Upper lobe of right lung (tissue), 1 donor: ENCODE measurements around the gene HSP90AB1. TPM values are rescaled to one million over a fixed set of nuclear protein-coding genes. Genes with fewer than 3 reads are reported as not detected.
A peak's percentile ranks its signal among the peaks of the same experiment; 100 is the strongest.

Experiments used
- ATAC-seq: fragments of 200-7000 bp; cut with Tn5 transposase; one replicate; pipeline ENCODE4 v1.9.1; 2020; ENCODE audit warnings: mild to moderate bottlenecking, moderate library complexity
- DNase-seq: peaks from one replicate; pipeline ENCODE4 v3.0.0-alpha.2; 2020
- H3K27ac ChIP-seq: fragments of 200-600 bp; one replicate; pipeline ENCODE4 v1.8.0; 2022
- H3K27me3 ChIP-seq: fragments of 200-600 bp; one replicate; pipeline ENCODE4 v1.8.0; 2022; ENCODE audit warnings: mild to moderate bottlenecking
- H3K36me3 ChIP-seq: fragments of 200-600 bp; one replicate; pipeline ENCODE4 v1.8.0; 2022
- H3K4me1 ChIP-seq: fragments of 200-600 bp; one replicate; pipeline ENCODE4 v1.8.0; 2022
- H3K4me3 ChIP-seq: fragments of 200-600 bp; one replicate; pipeline ENCODE4 v1.8.0; 2022; ENCODE audit warnings: mild to moderate bottlenecking
- H3K9me3 ChIP-seq: fragments of 200-600 bp; one replicate; pipeline ENCODE4 v1.8.0; 2022
- intact Hi-C: fragments of 100-400 bp; cut with DNase I; formaldehyde crosslinking; loops from one replicate; pipeline ENCODE4 v1.11.0; 2022
- total RNA-seq: library from RNA; stranded (reverse); fragmentation: NEBNext Ultra II Directional; extraction: Animal tissue kit (Norgen Biotek cat#: 25700); gene quantifications from one replicate; pipeline ENCODE4 v1.2.1, GENCODE V29; 2021
- TF ChIP-seq, protein P1 (sequence below): fragments of 200-600 bp; IDR thresholded peaks from one replicate; pipeline ENCODE4 v1.8.0; 2022; ENCODE audit warnings: antibody characterized with exemption
- donor health status: DM: no; HTN: yes; CAD: no; lungs with severe emphysema.

Gene HSP90AB1
- total RNA-seq, 1 donor from 2014 or later: 660 TPM

DNA sequence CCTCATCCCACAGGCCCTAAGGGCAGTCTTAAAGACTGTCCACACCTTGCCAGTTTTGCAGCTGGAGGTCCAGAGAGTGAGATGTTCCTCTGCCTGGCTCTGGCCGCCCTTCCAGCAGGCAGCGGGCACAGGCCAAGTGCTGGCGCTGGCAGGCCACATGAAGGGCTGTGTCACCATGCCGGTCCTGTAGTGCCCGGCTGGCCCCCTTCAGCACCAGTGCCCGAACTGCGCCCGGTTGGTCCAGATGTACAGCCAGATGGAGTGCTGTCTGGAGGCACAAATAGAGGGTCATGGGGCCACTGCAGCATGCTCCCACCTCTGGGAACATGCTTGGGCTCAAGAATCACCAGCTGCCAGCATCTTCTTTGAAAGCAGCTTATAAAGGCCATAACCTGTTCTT is 14.7 kb downstream of the HSP90AB1 start:
- Histone ChIP-seq H3K27ac (no peak overlapping the region), H3K9me3 (no peaks in the 10 kb centered on the region), H3K4me1 (peaks cover 37% of the 10 kb centered on the region), H3K4me3 (no peak overlapping the region), H3K36me3 (peaks cover 8% of the 10 kb centered on the region), H3K27me3 (no peaks in the 10 kb centered on the region)
- intact Hi-C loops: no loop called here
- TF ChIP-seq, protein P1, sequence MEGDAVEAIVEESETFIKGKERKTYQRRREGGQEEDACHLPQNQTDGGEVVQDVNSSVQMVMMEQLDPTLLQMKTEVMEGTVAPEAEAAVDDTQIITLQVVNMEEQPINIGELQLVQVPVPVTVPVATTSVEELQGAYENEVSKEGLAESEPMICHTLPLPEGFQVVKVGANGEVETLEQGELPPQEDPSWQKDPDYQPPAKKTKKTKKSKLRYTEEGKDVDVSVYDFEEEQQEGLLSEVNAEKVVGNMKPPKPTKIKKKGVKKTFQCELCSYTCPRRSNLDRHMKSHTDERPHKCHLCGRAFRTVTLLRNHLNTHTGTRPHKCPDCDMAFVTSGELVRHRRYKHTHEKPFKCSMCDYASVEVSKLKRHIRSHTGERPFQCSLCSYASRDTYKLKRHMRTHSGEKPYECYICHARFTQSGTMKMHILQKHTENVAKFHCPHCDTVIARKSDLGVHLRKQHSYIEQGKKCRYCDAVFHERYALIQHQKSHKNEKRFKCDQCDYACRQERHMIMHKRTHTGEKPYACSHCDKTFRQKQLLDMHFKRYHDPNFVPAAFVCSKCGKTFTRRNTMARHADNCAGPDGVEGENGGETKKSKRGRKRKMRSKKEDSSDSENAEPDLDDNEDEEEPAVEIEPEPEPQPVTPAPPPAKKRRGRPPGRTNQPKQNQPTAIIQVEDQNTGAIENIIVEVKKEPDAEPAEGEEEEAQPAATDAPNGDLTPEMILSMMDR: no peak
- DNase-seq: no peak
- no peak for ATAC-seq

DNA sequence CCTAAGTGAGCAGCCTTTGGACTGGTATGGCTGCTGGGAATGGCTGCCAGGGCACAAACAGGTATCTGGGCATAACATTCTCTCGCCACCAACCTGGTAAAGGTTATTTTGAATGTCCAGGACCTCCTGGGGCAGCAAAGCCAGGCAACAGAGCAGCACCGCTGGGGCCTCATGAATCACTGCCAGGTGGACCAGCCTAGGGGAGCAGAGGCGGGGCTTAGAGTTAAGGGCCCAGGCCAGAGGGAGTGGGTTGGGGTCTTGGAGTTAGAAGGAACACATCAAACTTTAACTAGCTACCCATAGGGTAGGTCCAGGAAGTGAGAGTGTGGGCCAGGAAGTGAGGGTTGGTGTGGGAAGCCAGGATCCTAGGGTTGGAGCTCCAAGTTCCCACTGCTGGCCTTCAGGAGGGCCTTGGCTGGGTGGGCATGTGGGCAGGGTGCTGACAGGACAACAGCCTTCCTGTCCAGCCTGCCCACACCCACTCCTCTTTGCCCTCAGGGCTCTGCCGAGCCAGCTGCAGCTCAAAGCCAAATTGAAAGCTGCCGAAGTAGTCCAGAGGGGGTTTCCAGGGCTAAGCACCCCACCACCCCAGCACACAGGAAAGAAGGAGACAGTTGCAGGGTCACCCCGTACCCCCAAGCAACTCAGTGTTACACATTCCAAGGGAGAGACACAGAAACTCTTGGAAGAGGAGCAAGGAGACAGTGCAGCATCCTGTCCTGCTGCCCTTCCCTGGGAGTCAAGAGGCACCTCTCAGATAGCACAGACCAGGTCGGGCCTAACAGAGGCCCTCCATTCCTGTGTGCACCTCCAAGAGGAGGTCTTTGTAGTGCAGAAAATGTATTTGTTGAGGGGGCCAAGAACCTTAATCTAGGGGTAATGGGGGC is 15.8 kb downstream of the HSP90AB1 start:
- no peak for ATAC-seq
- H3K4me3 ChIP-seq: peak overlapping the region; percentile 89
- peaks cover 8% of the 10 kb centered on the region for H3K36me3 ChIP-seq
- DNase-seq: no peak
- no peaks in the 10 kb centered on the region for H3K27me3 ChIP-seq
- intact Hi-C loops: no loop called here
- H3K4me1 ChIP-seq: peaks cover 34% of the 10 kb centered on the region
- no peaks in the 10 kb centered on the region for H3K9me3 ChIP-seq
- peak overlapping the region; percentile 87 for H3K27ac ChIP-seq
- TF ChIP-seq, protein P1: no peak

DNA sequence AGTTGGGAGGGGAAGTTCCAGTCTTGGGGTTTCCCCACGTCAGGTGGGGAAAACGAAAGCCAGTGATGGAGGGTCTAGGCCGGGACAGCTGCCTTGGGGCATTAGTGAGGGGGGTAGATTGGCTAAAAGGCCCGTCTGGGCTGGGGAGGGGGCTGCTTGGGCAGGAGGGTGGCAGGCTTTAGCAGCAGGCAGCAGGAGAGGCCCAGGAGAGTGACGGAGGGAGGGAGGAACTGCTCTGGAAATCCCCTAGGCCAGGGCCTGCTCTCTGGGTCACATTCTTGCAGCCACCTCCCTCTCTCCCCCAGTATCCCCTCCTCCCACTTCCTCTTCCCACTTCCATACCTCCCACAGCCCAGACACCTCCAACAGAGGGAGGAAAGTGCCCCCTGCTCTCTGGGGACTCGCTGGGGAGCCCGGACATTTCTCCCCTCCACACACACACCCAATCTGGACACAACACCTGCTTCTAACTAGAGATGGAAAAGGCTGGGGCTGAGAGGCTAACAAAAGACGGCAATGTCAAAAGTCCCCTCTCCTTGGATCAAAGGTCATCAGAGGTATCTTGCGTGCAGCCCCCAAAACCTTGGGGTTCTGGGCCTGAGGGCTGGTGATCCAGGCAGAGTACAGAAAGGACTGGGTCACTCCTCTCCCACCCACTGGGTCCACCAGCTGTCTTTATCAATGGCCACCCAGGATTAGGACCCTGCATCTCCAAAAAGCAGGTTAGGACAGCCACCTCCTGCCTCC is 16.6 kb downstream of the HSP90AB1 start:
- DNase-seq (no peak), ATAC-seq (peak; percentile 32)
- TF ChIP-seq, protein P1: no peak
- no peaks in the 10 kb centered on the region for H3K27me3 ChIP-seq
- peaks cover 28% of the 10 kb centered on the region for H3K4me1 ChIP-seq
- H3K36me3 ChIP-seq: peaks cover 8% of the 10 kb centered on the region
- H3K4me3 ChIP-seq: peak overlapping the region; percentile 89
- H3K27ac ChIP-seq: peak overlapping the region; percentile 87
- no peaks in the 10 kb centered on the region for H3K9me3 ChIP-seq
- intact Hi-C loops: no loop called here

DNA sequence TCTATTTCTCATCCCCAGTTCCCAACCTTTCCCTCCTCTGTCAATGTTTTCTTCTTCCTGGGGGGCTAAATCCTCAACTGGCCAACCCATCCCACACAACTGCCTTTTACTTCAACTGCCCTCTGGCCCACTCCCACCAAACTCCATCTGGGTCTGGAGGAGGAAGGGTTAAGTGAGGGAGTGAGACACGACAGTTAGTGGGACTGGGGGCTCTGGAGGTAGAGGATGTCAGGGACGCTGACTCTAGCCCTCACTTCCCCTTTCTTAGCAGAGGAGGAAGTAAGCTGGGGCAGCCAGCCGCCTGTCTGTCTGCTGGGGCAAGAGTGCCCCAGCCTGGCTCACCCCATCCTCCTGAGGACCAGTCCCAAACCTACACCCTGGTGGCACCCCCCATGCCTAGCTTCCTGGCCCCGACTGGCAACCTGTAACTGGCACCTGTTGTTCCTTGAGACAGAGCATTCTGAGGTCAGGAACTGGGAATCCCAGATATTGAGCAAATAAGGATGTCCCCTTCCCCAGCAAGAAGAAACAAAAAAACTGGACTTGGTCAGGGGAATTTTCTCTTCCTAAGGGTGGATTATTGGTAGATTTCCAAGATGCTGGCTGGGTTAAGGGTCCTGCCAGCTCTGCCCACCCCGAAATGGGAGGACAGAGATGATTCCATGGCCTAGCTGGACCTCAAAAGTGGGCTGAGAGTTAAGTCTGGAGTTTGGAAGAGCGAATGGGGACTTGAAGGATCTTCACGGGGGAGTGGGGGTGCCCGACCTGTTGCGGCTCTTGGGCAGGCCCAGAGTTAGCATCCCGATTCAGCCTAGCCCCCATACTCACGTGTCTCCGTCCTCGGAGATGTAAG is 17.5 kb downstream of the HSP90AB1 start:
- peak; percentile 79 for DNase-seq
- peak; percentile 61 for ATAC-seq
- Histone ChIP-seq H3K9me3 (no peaks in the 10 kb centered on the region), H3K4me3 (peak overlapping the region; percentile 89), H3K36me3 (peaks cover 8% of the 10 kb centered on the region), H3K27me3 (no peaks in the 10 kb centered on the region), H3K27ac (peak overlapping the region; percentile 87), H3K4me1 (peaks cover 28% of the 10 kb centered on the region)
- TF ChIP-seq, protein P1: no peak
- intact Hi-C loops: no loop called here

DNA sequence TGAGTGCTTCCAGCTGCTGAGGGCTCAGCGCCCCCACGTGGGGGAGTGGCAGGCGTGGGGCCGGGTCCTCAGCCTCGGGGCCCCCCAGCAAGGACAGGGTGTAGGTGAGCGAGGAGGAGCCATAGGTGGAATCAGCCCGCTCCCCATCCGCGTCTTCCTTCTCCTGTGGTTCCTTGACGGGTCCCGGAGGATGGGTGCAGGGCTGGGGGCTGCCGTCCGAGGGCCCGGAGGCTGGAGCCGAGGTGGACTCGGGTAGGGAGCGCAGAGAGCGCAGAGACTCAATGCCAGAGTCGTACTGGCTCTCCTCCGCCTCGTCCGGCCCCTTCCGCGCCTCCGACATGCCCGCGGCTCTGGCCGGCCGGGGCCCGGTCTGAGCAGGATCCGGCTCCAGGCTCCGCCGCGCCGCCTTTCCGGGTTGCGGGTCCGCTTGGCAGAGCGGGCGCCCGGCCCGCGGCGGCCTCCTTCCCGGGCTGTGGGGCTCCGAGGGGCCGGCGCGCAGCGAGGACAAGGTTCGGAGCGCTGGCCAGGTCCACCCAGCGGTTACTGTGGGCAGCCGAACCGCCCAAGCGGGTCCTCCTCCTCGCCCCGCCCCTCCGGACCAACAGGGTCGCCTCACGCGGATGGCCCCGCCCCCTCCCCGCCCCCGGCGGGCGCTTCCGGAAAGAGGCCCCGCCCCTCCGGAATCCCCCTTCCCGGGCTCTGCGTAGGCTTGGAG is 18.3 kb downstream of the HSP90AB1 start, which contains the start of gene NFKBIE:
NFKBIE (minus strand) TSS at position 545 of the 715 bp plus-strand sequence; CDS start at position 340, 205 bp downstream.
- Histone ChIP-seq H3K9me3 (no peaks in the 10 kb centered on the region), H3K4me3 (peak within 1 kb of the TSS; percentile 89), H3K27me3 (peaks cover 3% of the 10 kb centered on the region), H3K4me1 (peaks cover 28% of the 10 kb centered on the region), H3K27ac (peak within 1 kb of the TSS; percentile 87), H3K36me3 (peaks cover 2% of the 10 kb centered on the region)
- ATAC-seq (peak; percentile 92), DNase-seq (peak; percentile 97)
- intact Hi-C loops: no loop called here
- TF ChIP-seq, protein P1: peak; percentile 17
